Measurements from ENCODE around the gene GPR35. TPM values are rescaled to one million over a fixed set of nuclear protein-coding genes. Genes with fewer than 3 reads are reported as not detected.

Gene GPR35
- total and polyA plus RNA-seq, 10 of the 15 experiments (the other 5 are each of a cell fraction or from before 2014, with no cell fraction given): 0.14 to 1.6 (median 0.75) TPM; not detected in 3

DNA sequence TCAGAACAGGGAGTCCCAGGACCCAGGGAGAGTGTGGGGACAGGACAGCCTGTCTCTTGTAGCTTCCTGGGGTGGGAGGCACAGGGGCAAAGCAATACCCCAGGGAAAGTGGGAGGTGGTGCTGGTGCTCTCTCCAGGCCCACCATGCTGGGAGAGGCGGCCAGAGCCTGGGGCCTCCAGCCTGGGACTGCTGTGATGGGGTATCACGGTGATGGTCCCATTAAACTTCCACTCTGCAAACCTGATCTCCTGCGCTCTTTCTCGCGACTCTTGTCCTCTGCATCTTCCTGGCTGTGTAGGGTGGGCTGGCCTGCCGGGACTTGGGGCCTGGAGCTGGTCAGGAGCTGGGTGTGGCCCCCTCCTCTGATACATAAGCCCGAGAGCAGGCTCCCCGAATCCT lies 46.8 kb upstream of the GPR35 start (continued):
- TF ChIP-seq NR2C2 (IDR thresholded peaks at IDR 0.05; ENCODE audit: borderline replicate concordance, control insufficient read depth, insufficient read length, low read depth) (no peak), SREBF1 (IDR thresholded peaks at IDR 0.05; ENCODE audit: low read length) (no peak), MEF2B (IDR thresholded peaks at IDR 0.05; ENCODE audit: partially characterized antibody, poor library complexity, severe bottlenecking) (no peak), MYB (IDR thresholded peaks at IDR 0.05; ENCODE audit: borderline replicate concordance, low read depth, low read length) (no peak)
- TF ChIP-seq, protein P1, sequence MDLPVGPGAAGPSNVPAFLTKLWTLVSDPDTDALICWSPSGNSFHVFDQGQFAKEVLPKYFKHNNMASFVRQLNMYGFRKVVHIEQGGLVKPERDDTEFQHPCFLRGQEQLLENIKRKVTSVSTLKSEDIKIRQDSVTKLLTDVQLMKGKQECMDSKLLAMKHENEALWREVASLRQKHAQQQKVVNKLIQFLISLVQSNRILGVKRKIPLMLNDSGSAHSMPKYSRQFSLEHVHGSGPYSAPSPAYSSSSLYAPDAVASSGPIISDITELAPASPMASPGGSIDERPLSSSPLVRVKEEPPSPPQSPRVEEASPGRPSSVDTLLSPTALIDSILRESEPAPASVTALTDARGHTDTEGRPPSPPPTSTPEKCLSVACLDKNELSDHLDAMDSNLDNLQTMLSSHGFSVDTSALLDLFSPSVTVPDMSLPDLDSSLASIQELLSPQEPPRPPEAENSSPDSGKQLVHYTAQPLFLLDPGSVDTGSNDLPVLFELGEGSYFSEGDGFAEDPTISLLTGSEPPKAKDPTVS (IDR thresholded peaks at IDR 0.05; ENCODE audit: low read depth, low read length): no peak

DNA sequence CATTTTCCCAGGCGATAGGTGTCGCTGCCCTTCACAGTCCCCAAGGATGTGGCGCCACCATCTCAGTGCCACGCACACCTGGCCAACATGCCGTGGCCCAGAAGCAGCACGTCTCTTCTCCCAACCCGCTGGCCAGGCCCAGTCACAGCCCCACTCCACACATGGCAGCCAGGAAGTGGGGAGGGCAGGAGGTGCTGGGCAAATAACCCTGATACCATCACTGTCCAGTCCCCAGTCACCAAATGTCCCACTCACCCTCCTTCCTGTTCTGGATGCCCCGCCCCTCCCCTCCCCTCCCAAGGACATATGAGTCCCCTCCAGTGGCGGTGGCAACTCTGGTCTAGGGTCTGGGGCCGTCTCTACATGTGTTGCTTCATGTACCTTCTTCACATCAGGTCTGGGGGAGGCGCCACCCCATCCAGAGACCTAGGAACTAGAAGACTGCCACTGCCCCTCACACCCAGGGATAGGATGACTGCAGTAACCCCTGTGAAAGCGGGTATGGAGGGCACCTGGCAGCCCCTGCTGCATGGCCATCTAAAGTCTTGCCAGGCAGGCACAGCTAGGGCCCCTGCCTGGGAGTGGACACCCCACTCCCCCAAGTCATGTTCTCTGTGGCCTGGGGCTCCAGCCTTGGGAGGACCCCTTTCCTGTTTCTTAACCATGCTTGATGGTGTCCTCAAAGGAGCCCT lies 46.1 kb upstream of the GPR35 start:
- CTCF ChIA-PET: interaction anchor here (0.9 to 11.9 kb wide), 7 partner anchors 8 to 65 kb away, joined by 4 to 196 read pairs (median 7); partner anchors contain the start of genes DUSP28 and RNPEPL1
- peaks cover 38% of the 10 kb centered on the region for H3K4me1 ChIP-seq (ENCODE audit: control insufficient read depth, insufficient read depth, low read length)
- peak overlapping the region; percentile 83 for H3K4me2 ChIP-seq (ENCODE audit: control insufficient read depth, insufficient read depth)
- H3K27me3 ChIP-seq (replicated peaks in 1 of 2; ENCODE audit: control insufficient read depth in 2 of 2, insufficient read depth in 2 of 2, low read length in 1 of 2): no peaks in the 10 kb centered on the region
- POLR2A ChIA-PET: interaction anchor here (1.3 to 2.1 kb wide), 4 partner anchors 10 to 18 kb away, joined by 4 to 22 read pairs (median 8); no protein-coding TSS in a partner anchor
- DNase-seq (ENCODE audit: low read depth, low spot score) (no peak), ATAC-seq (peak; percentile 4; the same call in 2 of the 3 replicates), FAIRE-seq (no peak)
- no peaks in the 10 kb centered on the region; the same call in 1 of the 3 replicates for H3K9me3 ChIP-seq (replicated peaks; ENCODE audit: control insufficient read depth, insufficient read depth, low read length)
- TF ChIP-seq HDGF (IDR thresholded peaks at IDR 0.05) (no peak), CREM (IDR thresholded peaks at IDR 0.05; ENCODE audit: low read depth) (no peak), CBX5 (IDR thresholded peaks at IDR 0.05; ENCODE audit: low read depth) (no peak), SIN3A (IDR thresholded peaks at IDR 0.05; ENCODE audit: low read depth, low read length) (no peak), ZNF622 (IDR thresholded peaks at IDR 0.05) (no peak), POLR2A (IDR thresholded peaks at IDR 0.05; ENCODE audit: low read depth, low read length) (peak; percentile 21)
- TF ChIP-seq, protein P2, sequence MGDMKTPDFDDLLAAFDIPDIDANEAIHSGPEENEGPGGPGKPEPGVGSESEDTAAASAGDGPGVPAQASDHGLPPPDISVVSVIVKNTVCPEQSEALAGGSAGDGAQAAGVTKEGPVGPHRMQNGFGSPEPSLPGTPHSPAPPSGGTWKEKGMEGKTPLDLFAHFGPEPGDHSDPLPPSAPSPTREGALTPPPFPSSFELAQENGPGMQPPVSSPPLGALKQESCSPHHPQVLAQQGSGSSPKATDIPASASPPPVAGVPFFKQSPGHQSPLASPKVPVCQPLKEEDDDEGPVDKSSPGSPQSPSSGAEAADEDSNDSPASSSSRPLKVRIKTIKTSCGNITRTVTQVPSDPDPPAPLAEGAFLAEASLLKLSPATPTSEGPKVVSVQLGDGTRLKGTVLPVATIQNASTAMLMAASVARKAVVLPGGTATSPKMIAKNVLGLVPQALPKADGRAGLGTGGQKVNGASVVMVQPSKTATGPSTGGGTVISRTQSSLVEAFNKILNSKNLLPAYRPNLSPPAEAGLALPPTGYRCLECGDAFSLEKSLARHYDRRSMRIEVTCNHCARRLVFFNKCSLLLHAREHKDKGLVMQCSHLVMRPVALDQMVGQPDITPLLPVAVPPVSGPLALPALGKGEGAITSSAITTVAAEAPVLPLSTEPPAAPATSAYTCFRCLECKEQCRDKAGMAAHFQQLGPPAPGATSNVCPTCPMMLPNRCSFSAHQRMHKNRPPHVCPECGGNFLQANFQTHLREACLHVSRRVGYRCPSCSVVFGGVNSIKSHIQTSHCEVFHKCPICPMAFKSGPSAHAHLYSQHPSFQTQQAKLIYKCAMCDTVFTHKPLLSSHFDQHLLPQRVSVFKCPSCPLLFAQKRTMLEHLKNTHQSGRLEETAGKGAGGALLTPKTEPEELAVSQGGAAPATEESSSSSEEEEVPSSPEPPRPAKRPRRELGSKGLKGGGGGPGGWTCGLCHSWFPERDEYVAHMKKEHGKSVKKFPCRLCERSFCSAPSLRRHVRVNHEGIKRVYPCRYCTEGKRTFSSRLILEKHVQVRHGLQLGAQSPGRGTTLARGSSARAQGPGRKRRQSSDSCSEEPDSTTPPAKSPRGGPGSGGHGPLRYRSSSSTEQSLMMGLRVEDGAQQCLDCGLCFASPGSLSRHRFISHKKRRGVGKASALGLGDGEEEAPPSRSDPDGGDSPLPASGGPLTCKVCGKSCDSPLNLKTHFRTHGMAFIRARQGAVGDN (IDR thresholded peaks at IDR 0.05): no peak
- TF ChIP-seq, protein P3, sequence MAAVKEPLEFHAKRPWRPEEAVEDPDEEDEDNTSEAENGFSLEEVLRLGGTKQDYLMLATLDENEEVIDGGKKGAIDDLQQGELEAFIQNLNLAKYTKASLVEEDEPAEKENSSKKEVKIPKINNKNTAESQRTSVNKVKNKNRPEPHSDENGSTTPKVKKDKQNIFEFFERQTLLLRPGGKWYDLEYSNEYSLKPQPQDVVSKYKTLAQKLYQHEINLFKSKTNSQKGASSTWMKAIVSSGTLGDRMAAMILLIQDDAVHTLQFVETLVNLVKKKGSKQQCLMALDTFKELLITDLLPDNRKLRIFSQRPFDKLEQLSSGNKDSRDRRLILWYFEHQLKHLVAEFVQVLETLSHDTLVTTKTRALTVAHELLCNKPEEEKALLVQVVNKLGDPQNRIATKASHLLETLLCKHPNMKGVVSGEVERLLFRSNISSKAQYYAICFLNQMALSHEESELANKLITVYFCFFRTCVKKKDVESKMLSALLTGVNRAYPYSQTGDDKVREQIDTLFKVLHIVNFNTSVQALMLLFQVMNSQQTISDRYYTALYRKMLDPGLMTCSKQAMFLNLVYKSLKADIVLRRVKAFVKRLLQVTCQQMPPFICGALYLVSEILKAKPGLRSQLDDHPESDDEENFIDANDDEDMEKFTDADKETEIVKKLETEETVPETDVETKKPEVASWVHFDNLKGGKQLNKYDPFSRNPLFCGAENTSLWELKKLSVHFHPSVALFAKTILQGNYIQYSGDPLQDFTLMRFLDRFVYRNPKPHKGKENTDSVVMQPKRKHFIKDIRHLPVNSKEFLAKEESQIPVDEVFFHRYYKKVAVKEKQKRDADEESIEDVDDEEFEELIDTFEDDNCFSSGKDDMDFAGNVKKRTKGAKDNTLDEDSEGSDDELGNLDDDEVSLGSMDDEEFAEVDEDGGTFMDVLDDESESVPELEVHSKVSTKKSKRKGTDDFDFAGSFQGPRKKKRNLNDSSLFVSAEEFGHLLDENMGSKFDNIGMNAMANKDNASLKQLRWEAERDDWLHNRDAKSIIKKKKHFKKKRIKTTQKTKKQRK (IDR thresholded peaks at IDR 0.05; ENCODE audit: low read depth, low read length): no peak
- no peak overlapping the region for H3K4me3 ChIP-seq
- RAD21 ChIA-PET (ENCODE audit: unreplicated experiment): interaction anchor here (1.7 to 10.9 kb wide), 2 partner anchors 17 to 65 kb away, joined by 11 to 206 read pairs; partner anchors contain the start of genes ANKMY1 and DUSP28
- peak overlapping the region; percentile 62 for H3K27ac ChIP-seq (ENCODE audit: control insufficient read depth, insufficient read depth)
- H3K9ac ChIP-seq (ENCODE audit: control insufficient read depth, insufficient read depth, low read length): peak overlapping the region; percentile 12; the same call in 1 of the 2 replicates
- in situ Hi-C loops (cut with MboI) (no loop called here), intact Hi-C loops (cut with micrococcal nuclease; ENCODE audit: unreplicated experiment) (no loop called here)
- peaks cover 0 to 7% of the 10 kb centered on the region in 2 experiments; a peak in 3 of 4 replicates for H3K36me3 ChIP-seq (ENCODE audit: control insufficient read depth in 2 of 2, insufficient read depth in 2 of 2, low read length in 1 of 2)
- H3K79me2 ChIP-seq (ENCODE audit: control insufficient read depth, insufficient read depth, low read length): peaks cover 14% of the 10 kb centered on the region
- SMC1A ChIA-PET (ENCODE audit: uncharacterized antibody, unreplicated experiment): interaction anchor here (0.7 to 3.6 kb wide), 5 partner anchors 11 to 42 kb away, joined by 3 to 35 read pairs (median 5); partner anchors contain the start of gene RNPEPL1
- no TSS peak for BruUV-seq (replicated peaks)
- no peaks in the 10 kb centered on the region; the same call in 1 of the 2 replicates for H4K20me1 ChIP-seq (ENCODE audit: control insufficient read depth, insufficient read depth)
- no peak overlapping the region for H2AFZ ChIP-seq (ENCODE audit: control insufficient read depth, low read depth, low read length)
- 68% methylated on average over 12 of the region's 12 CpGs for WGBS (ENCODE audit: insufficient coverage, insufficient replicate concordance, low lambda C conversion rate, missing lambda C conversion rate)

All from GM12878 (cell line).